T-helper 2 cell (primary cell): ENCODE measurements around the gene RAD52.
"Not testable (repeated sequence)": the region's sequence is repeated elsewhere in the genome, so short reads cannot be mapped to it uniquely, and the experiment has no call there.

ENCODE experiments used
- DNase-seq, 5 experiments: peaks; one replicate each; pipeline versions ENCODE4 v3.0.0 to v3.0.0-alpha.2; 2012 to 2022

RAD52 gene

DNA sequence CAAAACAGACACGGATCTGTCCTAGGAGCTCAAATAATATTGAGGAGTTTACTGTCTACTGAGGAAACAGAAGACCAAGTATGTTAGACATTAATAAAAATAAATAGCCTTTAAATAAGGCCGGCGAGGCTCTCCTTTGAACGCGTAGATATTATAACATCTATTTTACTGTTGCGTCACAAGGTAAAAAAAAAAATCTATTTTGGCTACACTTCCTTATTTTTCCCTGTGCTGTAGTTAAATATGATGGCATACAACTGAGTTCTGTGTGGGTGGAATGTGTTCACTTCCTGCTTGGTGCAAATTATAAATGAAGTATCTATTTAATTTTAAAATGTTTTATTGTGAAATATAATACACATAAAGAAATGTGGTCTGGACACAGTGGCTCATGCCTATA lies 17.2 kb upstream of the RAD52 start:
- no peak for DNase-seq

DNA sequence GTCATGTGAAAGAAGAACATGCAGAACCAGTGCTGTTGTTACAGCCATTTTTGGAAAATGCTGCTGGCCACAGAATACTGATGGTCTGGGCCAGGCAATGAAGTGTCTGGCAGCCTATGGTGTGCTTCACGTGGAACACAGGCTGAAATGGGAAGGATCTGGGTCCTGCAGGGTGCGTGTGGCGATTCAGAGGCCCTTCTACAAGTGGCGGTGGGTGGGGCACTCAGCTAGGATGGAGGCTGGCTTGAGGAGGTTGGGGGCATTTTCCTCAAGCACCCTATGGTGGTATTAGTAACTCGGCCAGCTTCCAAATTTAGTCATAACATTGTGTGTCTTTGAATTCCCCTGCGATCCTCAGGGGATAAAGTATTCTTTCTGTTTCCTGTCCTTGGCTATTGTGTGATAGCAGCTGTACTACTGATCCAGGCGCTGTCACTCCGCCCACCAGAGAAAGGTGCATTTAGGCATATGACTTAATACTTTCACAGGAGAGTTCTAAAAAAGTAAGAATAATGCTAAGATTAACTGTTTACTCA lies 9.2 kb upstream of the RAD52 start:
- DNase-seq: no peak

DNA sequence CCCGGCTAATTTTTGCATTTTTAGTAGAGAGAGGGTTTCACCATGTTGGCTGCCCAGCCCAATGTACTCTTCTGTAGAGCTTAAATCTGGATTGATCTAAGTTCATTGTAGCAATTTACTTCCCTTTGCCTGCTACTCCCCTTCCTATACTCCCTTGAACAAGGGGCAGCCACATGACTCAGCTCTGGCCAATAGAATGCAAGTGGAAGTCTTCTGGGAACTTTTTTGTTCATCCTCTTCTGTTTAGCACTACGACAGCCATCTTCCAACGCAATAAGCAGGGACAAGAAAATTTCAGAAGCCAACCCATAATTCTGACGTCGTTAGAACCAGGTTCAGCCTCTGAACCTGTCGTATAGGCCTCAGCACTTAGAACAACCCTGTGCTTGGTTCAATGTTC lies 6.4 kb upstream of the RAD52 start:
- no peak for DNase-seq

DNA sequence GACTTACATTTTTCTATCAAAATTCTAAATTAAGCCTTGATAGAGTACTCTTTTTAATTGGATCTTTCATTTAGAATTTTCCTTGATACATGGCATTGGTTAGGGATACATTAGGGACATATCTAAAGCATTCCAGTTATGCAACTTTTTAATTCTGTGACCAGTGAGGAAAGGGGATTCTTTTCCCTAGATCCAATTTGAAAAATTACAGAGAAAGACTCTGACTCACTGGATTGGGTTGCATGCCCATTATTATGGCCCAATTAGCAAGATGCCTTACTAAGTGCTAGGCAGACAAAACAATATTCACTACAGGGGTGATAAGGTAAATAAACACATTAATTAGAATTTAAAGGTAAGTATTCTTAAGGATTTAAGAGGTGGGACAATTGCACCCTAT lies 5.2 kb upstream of the RAD52 start:
- DNase-seq: no peak

DNA sequence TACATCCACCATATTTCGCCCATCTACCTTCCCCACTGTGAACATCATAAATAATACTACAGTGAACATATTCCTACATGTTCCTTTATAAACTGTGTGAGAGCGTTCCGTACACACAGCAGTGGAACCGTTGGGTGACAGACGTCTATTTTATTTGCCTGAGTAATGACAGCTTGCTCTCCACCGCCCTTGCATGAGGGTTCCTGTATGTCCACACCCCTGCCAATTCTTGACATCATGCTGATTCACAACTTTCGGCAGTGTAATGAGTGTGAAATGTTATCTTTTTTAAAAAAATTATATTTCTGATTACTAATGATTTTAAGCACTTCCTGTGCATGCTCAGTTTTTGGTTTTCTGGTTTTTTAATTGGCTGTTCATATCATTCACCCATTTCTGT lies 4.3 kb upstream of the RAD52 start:
- peak in 1 of 5 experiments; percentile 25 for DNase-seq

DNA sequence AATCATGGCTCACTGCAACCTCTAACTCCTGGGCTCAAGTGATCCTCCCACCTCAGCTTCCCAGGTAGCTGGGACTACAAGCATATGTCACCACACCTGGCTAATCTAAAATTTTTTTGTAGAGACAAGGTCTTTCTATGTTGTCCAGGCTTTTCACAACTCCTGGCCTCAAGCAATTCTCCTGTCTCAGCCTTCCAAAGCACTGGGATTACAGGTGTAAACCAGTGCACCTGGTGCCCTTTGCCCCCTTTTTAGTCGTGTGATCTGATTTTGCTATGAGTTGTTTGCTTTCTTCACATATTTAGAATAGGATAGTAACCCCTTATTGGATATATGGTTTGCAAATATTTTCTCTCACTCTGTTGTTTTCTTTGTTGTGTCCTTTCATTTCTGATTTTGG lies 1.7 kb upstream of the RAD52 start:
- no peak for DNase-seq

DNA sequence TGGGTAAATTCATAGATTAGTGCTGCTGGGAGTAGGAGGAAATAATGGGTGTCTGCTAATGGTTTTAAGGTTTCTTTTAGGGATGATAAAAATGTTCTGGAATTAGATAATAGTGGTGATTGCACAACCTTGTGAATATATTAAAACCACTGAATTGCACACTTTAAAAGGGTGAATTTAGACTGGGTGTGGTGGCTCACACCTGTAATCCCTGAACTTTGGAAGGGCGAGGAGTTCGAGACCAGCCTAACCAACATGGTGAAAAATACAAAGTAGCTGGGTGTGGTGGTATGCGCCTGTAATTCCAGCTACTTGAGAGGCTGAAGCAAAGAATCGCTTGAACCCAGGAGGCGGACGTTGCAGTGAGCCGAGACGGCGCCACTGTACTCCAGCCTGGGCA lies 1.3 kb downstream of the RAD52 start:
- no peak for DNase-seq

DNA sequence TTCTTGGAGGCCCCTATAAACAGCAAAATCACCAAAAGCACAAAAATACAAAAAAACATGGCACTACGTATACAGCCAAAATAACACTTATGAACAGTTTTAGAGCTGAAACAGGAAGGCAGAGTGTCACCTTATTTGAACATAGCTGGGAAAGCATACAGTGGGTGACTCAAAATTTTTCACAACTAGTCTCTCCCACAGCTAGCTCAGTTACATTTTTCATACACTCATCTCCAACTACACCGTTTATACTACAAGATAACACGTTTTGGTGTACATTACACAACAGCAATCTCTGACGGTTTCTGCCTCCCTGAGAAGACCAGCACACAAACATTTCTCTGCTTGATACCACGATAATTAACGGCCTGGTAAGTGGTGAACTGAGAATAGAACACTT lies 2.9 kb downstream of the RAD52 start:
- DNase-seq: peak in 1 of 5 experiments; percentile 39

DNA sequence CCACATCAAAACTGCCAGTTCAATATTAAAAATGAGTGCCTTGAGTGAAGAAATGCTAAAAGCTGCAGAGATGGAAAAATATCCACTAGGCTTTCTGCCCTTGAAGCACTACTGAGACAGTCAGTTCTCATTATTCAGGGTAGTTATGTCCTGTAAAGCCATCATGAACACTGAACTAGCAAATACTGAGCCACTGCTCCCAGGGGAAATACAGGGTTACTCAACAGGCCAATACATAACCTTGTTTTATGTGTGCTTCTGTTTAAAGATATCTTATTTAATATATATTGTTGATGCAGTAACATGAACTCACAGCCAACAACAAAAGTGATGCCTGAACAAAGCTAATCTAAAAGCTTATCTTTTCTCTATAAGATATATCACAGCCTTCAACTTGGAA lies 3.3 kb downstream of the RAD52 start:
- DNase-seq: no peak

DNA sequence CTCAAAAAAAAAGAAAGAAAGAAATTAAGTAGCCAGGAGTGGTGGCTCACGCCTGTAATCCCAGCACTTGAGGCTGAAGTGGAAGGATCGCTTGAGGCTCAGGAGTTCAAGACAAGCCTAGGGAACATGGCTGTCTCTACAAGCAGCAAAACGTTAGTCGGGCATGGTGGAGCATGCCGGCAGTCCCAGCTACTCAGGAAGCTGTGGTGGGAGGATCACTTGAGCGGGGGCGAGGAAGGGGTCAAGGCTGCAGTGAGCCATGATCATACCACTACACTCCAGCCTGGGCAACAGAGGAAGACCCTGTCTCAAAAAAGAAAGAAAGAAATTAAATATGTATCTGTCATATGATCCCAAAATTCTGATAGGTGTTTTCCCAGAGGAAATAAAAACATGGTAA lies 5.3 kb downstream of the RAD52 start:
- no peak for DNase-seq

DNA sequence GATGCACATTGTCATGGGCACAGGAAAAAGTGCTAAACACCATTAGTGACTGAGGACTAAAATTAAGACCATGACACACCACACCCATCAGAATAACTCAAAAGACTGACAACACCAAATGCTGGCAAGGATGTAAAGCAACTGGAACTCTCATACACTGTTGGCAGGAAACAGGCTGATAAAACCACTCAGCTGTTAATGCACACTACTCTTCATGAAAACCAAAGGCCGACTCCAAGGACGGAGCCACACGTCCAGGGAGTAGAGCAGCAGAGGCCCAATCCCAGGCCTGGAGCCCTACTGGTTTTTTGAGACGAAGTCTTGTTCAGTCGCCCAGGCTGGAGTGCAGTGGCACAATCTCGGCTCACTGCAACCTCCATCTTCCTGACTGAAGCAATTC lies 6.4 kb downstream of the RAD52 start:
- DNase-seq: no peak

DNA sequence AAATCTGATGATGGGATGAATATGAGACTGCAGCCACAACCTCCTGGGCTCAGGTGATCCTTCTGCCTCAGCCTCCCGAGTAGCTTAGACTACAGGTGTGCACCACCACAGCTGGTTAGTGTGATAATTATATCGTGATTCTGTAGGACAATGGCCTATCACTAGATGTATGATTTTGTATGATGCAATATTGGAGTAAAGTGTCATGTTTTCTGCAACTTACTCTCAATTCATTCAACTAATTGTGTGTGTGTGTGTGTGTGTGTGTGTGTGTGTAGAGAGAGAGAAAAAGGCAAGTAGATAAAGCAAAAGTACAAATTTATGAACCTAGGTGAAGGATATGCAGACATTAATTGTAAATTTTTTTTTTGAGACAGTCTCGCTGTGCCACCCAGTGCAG lies 10.7 kb downstream of the RAD52 start:
- no peak for DNase-seq

DNA sequence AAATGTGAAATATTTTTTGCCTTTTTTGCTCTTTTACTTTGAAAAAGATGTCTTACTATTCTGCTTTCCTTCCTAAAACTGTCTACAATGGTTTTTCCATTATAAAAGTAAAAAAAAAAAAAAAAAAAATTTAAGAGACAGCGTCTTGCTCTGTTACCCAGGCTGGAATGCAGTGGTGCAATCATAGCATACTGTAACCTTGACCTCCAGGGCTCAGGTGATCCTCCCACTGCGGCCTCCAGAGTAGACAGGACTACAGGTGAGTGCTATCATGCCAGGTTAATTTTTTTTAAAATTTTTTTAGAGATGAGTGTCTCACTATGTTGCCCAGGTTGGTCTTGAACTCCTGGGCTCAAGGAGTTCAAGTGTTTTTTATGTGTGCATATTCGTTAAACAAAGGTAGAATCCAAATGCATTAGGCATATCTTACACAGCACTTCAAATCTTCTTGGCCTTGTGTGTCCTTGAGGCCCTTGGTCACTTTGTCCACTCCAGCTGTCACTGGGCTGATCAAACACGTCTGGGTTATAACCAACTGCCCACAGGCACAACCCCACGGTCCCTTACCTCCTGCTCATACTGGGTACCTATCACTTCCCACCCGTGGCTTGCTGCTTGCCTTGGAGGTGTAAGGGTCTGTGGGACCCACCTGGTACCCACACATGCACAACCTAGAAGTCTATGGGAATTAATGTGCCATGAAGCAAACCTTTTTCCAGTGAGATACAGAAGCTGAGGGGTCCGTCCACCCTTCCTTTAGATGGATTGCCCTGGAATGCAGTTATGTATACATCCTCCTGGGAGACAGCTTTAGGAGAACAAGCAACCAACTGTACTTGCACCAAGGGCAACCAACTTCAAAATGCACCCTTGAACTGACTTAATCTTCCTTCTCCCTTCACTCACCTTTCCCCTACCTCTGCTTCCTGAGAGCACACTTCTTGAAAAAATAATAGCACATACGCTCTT lies 12.8 kb downstream of the RAD52 start:
- DNase-seq: no peak

DNA sequence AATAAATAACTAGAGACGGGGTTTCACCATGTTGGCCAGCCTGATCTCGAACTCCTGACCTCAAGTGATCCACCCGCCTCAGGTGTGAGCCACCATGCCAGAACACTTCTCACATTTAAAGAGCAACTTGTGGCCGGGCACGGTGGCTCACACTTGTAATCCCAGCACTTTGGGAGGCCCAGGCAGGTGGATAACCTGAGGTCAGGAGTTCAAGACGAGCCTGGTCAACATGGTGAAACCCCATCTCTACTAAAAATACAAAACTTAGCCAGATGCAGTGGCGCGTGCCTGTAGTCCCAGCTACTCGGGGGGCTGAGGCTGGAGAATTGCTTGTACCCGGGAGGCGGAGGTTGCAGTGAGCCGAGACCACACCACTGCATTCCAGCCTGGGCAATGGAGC lies 13.6 kb downstream of the RAD52 start:
- DNase-seq: not testable (repeated sequence)

DNA sequence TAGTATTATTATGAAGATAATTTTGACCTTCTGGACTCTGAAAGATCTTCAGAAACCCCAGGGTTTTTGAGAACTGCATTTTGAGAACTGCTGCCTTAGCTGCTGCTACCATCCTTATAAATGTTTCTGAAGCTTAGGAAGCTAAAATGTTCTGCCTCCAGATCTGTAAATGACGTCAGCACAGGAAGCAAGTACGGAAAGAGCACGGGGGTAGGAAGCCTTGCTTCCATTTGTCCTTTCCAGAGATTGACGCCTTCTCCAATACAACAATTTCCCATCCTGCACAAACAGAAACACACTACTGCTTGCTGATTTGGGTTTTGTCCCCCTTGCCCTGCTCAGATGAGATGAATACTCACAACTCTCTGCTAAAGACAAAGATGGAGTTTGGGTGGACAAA lies 17.9 kb downstream of the RAD52 start:
- DNase-seq: no peak

DNA sequence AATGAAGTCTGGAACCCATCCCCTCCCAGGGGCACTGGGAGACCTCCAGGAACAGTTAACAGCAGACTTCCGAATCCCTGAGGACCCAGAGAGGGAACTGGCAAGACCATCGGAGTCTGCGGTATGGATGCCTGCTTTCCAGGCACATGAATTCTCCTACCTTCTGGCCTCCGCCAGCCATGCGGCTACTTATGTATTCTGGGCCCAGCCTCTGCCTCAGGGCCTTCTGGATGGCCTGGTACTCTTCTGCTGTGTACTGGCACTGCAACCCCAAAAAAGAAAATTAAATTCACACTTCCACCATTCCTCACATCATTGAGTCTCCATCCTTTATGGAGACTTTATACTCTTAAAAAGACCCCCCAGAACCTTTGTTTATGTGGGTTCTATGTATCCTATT lies 18.4 kb downstream of the RAD52 start:
- no peak for DNase-seq

DNA sequence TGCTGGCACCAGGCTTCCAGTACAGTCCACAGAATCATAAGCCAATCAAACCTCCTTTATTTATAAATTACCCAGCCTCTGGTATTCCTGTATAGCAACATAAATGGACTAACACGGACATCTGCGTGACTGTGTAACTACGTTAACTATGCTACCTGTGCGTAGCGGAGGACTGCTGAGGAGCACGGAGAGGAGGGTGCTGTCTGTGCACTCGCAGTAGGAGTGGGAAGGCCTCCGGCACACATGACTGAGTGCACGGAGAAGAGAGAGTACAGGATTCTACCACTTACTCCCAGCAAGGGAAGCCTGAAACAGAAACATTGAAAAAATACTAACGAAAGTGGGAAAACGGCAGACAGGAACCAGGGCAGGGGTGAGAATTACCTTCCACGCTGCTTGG lies 22.9 kb downstream of the RAD52 start:
- DNase-seq: no peak

DNA sequence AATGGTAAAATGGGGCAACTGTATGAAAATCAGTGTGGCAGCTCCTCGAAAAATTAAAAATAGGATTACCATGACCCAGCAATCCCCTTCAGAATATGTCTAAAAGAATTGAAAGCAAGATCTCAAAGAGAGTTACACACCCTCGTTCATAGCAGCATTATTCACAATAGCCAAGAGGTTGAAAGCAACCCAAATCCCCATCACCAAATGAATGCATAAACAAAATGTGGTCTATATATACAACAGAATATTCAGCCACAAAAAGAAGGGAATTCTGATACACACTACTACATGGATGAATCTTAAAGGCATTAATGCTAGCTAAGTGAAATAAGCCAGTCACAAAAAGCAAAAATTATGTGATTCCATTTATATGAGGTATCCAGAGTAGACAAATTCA lies 27.2 kb downstream of the RAD52 start:
- DNase-seq: no peak

DNA sequence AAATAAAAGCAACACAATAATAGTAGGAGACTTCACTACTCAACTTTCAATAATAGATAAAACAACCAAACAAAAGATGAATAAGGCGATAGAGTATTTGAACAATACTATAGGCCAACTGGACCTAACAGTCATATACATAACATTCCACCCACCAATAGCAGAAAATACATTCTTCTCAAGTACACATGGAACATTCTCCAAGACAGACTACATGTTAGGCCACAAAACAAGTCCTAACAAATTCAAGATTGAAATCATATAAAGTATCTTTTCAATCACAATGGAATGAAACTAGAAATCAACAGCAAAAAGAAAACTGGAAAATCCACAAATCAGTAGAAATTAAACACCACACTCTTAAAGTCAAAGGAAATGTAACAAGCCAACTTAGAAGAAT lies 28.8 kb downstream of the RAD52 start:
- DNase-seq: no peak

DNA sequence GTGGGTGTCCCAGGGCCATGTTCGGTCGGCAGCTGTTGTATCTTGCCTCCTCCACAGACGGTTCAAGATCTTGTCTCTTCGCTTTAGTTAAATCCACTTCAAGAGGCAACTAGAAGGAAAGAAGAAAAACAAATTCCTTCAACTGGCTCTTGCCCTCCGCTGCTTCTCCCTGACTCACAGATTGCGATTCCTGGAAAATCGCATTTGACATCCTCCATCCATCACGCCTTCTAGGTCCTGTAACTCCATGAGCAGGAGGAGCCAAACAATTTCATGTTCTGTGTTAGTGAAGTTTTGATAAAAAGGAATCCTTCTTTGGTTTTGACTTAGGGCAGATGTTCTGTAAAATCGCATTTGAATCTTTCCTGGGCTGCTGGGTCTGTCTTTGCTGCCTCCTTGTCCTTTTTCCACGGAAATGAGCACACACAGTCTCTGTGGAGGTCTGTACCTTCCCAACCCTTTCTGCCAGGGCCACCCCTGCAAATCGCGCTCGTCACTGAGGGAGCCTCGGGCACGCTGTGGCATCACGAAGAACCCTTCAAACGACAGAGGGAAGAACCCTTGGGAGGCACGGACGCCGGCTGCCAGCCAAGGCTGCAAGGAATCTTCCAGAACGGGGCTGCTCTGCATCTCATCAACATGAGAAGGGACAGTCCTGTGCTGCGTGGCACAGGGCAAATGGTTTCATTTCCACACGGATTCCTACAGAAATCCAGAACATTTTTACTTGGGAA lies 32.6 kb downstream of the RAD52 start:
- DNase-seq: no peak

DNA sequence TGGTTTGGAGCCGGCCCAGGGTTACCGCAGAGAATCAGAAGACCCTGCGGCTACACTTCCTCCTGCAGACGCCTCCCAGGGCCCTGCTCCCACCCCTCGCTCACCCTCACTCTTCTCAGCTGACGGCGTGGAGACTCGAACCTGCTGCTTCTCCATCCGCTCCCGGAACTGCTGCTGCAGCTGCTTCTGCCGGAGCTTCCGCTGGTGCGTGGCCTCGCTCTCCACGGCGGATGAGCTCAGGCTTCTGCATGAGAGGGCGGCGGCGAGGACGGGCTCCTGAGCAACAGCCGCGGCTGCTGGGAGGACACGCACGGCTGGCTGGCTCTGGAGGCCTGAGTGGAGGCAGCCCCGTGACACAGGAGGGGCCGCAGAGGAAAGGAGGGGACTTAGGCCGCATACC lies 33.3 kb downstream of the RAD52 start:
- DNase-seq: no peak

DNA sequence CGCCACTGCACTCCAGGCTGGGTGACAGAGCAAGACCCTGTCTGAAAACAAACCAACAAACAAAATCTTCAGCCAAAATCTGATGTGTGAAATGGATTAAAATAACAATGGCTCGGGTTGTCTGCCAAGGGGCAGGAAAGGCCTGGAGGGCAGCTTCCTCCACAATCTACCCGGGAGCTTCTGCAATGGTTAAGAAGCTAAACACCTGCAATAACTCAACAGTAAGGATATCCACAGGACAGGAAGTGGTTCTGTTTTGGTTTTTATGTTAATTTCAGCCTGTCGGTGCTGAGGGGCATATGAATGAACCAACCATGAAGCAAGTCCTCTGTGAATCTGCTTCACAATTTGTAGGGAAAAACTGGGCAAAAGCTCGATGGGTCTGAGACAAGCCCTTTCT lies 34.4 kb downstream of the RAD52 start:
- peak in 1 of 5 experiments; percentile 34 for DNase-seq

DNA sequence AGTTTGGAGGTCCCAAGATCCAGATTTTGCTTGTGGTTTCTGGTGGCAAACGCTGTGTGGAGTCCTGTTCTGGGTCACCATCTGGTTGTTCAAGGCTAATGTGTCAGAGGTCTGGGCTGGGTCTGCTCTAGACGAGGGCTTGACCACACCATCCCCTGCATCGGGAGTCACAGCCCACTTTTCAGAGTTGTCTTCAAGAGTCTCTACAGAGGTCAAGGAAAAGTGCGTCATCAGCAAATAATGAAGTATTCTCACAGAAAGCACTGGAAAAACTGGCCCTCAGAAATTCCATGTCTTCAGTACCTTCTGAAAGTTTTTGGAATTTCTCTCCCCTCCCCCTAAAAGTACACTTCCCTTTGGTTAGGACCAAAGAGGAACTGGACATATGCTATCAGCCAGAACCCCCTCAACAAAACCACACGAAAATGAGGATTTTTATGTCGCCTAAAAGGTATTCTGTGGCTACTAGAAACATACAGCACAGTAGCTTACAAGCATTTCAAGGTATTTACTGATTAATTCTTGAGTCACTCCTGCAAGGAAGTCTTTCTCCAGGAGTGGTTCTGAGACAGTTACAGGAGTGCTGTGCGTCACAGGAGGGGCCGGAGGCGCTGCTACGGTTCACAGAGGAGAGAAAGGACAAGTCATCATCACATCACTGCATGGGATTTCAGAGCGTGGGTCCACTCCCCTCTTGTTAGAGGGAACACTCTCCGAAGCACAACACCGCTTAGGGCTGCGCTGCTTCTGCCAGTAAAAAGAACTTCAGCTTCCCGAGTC lies 35.4 kb downstream of the RAD52 start:
- DNase-seq: no peak
